NOMO-1 treated with dmso at 0.1 percent for 144 hours (cell line): ENCODE results near the gene HES4.

Source experiments
- DNase-seq: peaks from one replicate; lab custom pipeline; 2025; ENCODE audit not compliant: unreplicated experiment; lab: John Stamatoyannopoulos, UW

Gene HES4, protein sequence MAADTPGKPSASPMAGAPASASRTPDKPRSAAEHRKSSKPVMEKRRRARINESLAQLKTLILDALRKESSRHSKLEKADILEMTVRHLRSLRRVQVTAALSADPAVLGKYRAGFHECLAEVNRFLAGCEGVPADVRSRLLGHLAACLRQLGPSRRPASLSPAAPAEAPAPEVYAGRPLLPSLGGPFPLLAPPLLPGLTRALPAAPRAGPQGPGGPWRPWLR

DNA sequence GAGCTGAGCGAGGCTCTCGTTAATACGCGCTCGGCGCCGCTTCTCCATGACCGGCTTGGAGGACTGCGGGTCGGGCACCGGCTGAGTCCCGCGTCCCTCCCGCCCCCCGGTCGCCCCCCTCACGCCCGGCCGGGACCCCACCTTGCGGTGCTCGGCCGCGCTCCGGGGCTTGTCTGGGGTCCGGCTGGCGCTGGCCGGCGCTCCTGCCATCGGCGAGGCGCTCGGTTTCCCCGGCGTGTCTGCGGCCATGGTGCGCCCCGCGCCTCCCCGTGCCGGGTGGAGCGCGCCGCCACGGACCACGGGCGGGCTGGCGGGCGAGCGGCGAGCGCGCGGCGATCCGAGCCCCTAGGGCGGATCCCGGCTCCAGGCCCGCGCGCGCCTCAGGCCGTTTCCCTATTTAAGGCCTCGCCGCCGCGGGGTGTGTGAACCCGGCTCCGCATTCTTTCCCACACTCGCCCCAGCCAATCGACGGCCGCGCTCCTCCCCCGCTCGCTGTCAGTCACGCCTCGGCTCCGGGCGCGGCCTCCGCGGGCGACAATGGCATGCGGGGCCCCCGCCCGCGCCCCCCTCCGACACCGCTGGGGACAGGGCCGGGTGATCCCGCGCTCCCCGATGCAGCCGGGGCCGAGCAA lies at the start of gene HES4:
HES4 (minus strand) TSS at position 373 of the 632 bp plus-strand sequence; CDS start at position 249, 124 bp downstream.
- peak; percentile 25 for DNase-seq

DNA sequence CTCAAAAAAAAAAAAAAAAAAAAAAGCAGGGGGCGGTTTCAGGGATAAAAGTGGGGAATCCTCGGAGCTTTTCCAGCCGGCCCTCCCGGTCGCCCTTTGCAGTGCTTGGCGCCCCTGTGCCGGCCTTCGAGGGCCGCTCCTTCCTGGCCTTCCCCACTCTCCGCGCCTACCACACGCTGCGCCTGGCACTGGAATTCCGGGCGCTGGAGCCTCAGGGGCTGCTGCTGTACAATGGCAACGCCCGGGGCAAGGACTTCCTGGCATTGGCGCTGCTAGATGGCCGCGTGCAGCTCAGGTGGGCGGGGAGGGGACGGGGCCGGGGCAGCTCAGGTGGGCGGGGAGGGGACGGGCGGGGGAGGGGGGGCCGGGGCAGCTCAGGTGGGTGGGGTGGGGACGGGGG lies 48.9 kb upstream of the HES4 start:
- DNase-seq, result no peak

DNA sequence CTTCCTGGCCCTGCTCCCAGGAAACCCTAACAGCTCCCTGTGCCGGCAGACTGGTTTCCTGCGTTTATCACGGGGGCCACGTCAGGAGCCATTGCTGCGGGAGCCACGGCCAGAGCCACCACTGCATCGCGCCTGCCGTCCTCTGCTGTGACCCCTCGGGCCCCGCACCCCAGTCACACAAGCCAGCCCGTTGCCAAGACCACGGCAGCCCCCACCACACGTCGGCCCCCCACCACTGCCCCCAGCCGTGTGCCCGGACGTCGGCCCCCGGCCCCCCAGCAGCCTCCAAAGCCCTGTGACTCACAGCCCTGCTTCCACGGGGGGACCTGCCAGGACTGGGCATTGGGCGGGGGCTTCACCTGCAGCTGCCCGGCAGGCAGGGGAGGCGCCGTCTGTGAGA lies 48.1 kb upstream of the HES4 start:
- DNase-seq, result no peak

DNA sequence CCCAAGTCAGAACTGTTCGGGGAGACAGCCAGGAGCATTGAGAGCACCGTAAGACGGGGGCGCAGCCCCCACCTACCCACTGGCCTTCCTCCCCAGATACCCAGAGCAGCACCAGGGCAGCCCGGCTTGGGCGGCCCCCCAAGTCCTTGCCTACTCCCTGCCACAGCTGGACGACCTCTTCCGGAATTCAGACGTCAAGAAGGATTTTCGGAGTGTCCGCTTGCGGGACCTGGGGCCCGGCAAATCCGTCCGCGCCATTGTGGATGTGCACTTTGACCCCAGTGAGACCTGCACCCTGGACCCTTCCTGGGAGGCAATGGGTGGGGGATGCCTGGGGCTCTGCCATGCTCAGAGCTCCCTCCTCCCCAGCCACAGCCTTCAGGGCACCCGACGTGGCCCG lies 47.5 kb upstream of the HES4 start:
- DNase-seq, result no peak

DNA sequence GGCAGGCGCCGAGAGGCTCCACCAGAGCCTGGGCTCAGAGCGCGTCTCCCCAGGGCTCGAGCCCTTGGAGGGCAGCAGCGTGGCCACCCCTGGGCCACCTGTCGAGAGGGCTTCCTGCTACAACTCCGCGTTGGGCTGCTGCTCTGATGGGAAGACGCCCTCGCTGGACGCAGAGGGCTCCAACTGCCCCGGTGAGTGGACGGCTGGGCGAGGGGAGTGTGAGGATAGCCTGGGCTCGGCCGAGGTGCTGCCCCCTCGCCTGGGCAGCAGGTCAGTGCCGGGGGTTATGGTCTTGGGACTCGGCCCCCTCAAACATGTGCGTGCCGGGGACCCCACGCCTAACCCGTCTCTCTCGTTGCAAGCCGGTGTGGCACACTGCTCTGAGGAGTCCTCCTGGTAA lies 46.9 kb upstream of the HES4 start:
- DNase-seq, result no peak

DNA sequence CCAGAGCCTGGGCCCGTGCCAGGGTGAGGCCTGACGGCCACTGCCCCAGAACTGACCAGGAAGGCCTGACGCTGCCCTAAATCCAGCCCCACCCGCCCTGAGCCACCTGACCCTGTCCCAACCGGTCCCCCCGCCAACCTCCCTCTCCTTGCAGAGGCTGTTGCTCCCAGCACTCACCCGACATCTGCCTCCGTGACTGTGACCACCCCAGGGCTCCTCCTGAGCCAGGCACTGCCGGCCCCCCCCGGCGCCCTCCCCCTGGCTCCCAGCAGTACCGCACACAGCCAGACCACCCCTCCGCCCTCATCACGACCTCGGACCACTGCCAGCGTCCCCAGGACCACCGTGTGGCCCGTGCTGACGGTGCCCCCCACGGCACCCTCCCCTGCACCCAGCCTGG lies 46.3 kb upstream of the HES4 start:
- DNase-seq, result no peak

DNA sequence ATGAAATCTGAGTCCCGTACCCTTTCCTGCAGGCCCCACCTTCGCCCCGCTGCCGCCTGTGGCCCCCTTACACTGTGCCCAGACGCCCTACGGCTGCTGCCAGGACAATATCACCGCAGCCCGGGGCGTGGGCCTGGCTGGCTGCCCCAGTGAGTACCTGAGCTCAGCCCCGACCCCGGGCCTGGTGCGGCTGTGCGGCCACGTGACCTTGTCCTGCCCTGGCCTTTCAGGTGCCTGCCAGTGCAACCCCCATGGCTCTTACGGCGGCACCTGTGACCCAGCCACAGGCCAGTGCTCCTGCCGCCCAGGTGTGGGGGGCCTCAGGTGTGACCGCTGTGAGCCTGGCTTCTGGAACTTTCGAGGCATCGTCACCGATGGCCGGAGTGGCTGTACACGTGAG lies 45.2 kb upstream of the HES4 start:
- DNase-seq, result no peak

DNA sequence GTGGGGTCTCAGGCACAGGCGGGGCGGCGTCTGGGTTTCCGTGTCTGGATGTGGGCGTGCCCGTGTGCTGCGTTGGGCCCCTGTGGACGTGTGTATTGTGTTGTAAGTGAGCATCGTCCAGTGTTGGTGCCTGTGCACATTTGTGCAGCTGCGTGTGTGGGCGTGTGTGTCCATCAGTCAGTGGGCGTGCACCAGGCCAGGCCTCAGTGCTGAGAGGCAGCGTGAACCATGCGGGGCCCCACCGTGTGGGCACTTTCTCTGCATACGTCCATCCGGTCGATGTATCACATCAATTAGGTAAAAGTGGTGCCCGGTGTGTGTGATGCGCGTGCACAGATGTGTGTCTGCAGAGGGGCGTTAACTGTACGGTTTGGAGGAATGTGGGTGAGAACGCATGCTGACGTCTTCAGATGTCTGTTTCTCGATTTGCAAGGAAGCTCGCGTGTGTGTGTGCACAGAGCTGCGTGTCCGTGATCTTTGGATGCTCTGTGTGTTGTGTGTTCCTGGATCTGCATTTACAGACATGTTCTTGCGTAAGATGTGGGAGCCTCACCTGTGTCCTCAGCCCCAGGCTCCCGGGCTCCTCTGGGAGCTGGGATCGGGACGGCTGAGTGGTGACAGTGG lies 44.7 kb upstream of the HES4 start:
- no peak for DNase-seq

DNA sequence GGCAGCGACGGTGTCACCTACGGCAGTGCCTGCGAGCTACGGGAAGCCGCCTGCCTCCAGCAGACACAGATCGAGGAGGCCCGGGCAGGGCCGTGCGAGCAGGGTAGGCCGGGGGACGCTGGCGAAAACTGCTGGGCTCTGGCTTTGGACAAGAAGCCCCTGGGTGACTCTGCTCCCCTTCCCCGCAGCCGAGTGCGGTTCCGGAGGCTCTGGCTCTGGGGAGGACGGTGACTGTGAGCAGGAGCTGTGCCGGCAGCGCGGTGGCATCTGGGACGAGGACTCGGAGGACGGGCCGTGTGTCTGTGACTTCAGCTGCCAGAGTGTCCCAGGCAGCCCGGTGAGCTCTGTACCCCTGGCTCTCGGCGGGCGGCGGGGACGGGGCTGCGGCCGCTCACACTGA lies 44.0 kb upstream of the HES4 start:
- no peak for DNase-seq

DNA sequence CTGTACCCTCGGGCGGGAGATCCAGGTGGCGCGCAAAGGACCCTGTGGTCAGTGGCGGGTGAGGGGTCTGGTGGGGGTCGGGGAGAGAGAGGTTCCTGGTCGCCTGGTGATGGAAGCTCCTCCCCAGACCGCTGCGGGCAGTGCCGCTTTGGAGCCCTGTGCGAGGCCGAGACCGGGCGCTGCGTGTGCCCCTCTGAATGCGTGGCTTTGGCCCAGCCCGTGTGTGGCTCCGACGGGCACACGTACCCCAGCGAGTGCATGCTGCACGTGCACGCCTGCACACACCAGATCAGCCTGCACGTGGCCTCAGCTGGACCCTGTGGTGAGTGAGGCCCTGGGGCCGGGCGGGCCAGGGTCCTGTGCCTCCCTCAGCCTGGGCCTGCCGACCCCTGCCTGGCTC lies 43.5 kb upstream of the HES4 start:
- no peak for DNase-seq

DNA sequence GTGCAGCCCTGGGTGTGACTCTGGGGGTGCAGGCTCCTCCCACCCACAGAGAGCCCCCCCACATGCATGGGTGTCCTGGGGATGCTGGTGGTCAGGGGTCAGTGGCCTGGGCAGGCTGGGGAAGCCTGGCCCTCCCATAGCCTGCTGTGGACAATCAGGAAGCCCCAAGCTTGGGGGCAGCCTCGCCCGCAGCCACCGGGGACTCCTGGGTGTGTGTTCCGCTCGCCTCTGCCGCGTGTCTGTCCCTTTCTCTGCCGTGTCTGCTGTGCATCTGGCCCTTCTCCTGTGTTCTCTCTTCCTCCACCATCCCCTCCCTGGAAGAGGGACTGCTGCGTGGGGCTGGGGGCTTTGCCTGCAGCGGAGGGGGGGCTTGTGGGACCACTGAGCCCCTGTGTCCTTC lies 42.9 kb upstream of the HES4 start:
- no peak for DNase-seq

DNA sequence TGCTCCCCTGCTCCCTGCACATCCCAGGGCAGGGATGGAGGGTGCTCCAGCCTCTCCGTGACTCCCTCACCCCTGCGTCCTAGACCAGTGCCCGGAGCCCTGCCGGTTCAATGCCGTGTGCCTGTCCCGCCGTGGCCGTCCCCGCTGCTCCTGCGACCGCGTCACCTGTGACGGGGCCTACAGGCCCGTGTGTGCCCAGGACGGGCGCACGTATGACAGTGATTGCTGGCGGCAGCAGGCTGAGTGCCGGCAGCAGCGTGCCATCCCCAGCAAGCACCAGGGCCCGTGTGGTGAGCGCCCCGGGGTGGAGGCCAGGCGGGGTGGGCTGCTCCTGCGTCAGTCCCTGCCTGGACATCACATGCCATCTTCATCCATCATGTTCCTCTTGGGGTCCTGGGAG lies 42.0 kb upstream of the HES4 start:
- DNase-seq, result no peak

DNA sequence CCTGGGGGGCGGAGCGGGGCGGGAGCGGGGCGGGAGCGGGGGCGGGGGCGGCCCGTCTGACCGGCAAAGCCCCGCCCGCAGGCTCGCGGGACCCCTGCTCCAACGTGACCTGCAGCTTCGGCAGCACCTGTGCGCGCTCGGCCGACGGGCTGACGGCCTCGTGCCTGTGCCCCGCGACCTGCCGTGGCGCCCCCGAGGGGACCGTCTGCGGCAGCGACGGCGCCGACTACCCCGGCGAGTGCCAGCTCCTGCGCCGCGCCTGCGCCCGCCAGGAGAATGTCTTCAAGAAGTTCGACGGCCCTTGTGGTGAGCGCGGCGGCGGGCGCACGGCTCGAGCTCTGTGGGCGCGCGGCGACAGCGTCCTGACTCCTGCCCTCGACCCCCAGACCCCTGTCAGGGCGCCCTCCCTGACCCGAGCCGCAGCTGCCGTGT lies 41.2 kb upstream of the HES4 start:
- no peak for DNase-seq

DNA sequence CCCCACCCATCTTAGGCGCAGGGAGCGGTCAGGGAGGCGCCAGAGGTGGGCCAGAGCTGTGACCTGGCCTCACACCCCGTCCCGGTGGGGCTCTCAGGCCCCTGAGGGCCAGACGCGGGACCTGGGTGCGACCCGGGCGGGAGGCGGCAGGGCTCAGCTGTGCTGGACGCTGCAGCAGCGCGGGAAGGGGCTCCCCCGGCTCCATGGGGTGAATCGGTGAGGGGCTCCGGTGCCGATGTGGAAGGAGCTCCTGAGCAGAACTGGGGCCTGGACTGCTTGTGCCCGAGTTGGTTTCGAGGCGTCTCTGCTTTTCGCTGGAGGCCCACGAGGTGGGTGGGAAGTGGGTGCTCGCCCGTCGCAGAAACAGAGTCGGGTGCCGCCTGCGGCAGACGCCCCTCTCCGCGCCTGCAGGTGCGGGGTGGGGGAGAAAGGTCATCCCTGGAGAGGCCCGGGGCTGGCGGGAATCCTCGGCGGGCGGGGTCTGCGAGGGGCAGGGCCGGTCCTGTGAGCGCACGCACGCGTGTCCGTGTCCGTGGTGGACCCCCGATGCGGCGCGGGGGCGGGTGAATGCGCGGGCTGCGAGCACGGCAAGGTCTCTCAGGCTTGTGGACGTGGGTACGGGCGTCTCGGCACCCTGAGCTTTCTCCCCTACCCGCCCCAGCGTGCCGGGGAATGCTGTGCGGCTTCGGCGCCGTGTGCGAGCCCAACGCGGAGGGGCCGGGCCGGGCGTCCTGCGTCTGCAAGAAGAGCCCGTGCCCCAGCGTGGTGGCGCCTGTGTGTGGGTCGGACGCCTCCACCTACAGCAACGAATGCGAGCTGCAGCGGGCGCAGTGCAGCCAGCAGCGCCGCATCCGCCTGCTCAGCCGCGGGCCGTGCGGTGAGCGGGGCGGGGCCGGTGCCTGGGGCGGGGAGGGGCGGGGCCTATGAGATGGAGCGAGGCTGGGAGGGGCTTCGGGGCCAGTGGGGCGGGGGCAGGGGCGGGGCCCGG lies 40.4 kb upstream of the HES4 start:
- peak; percentile 49 for DNase-seq

DNA sequence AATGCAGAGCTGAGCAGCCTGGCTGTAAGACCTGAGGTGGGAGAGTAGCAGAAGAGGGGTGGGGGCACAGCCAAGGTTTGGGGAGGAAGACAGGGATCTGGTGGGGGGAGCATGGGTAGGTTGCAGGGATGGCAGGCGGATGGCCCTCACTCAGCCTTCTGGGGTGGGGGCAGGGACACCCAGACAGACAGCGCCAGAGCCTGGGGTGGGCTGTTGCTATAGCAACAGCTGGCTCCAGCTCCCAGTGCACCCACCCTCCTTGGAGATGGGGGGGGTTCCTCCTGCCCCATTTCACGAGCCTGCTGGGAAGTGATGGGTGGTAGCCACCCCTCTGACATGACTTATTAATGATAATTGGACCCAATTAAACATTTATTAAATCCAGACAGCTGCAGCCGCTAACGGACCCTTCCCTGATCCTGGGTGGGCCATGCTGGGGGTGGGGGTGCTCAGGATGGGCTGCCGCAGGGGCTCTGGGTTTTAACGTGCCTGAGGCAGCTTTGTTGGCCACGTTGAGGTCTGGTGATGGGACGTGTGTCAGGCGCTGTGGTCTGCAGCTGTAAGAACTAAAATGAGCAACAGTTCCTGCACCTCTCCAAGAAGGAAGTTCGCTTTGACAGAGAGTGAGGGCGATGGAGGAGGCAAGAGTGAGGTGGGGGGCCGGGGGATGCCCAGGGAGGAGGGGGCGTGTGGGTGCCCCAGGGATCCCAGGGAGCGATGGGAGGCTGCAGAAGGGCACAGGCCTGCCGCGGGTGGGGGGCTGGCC lies 39.4 kb upstream of the HES4 start:
- DNase-seq, result peak; percentile 43

DNA sequence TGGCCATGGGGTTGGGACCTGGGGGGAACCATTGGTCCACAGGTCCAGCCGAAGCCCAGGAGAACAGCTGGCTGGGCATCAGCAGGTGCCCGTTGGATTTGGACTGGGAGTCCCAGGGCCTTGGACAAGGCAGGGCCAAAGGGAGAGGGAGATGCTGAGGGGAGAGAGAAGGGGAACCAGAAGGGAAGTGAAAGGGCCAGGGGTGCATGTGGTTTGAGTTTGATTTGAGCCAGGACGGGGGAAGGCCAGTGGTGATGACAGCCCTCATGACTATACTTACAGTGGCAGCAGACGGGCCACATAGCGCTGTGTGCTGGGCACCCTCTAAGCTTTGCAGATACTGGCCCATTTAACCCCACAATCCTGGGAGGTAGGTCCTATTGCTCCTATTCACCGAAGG lies 38.8 kb upstream of the HES4 start:
- peak; percentile 78 for DNase-seq

DNA sequence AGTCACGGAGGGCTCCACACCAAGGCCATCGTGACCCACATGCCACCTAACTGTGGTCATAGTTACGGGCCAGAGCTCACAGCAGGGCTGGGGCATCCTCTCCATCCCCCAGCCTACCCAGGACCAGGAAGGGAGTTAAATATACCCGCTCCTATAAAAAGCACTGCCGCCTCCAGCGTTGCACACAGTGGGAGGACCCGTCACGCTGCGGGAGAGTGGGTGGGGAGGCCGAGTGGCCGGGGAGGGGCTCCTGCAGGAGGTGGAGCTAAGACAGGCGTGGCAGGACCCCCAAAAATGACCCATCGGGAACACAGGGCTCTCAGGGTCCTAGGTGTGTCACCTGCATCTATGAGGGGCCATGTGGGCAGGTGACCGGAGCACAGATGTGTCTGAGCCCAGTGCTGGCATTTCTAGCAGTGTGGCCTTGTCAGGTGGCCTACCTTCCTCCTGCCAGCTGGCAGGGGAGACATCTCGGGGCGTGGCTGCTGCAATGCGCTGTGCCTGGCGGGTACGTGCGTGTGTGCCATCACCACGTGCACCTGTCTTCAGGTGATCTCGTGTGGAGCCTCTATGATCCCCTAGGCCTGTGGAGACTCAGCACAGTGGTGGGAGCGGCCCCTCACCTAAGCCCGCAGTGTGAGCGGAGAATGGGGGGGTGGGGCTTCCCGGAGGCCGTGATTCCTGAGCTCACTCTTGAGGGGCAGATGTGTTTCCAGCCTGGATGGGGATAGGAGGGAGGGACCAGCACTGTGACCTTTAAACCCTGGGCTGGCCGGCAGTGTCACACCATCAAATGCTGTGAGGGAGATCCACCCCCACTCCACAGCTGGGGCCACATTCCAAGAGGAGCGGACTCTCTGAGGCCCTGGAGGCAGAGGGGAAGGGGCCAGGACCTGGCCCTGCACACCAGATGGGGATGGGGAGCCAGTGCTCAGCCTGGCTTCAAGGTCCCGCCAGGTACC lies 37.8 kb upstream of the HES4 start:
- DNase-seq, result no peak

DNA sequence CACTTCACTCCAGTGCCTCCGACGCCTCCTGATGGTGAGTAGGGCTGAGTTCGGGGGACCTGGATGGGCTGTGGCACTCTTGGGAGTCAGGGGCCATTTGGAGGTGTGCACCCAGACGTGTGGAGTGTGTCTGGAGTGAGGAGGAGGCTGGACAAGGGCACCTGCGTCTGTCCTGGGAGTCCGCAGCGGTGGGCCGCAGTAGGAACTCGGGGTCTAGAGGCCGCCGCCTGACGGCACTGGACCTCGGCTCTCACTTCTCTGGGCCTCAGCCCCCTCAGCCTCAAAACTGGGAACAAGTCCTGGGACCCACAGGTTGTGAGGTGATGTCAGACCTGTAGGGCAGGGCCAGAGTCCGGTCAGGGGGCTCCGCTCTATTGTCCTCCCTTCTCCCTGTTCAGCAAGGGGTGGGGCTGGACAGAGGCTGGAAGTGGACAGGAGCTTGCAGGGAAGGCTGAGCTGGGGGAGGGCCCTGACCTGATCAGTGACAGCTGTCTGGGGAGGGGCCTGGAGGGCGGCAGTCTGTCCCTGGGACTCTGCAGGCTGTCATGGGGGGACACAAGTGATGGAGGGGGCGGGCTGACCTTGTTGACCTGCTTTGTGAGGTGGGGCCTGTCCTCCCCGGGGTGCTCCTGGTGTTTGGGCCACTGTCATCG lies 35.5 kb upstream of the HES4 start:
- DNase-seq, result no peak

DNA sequence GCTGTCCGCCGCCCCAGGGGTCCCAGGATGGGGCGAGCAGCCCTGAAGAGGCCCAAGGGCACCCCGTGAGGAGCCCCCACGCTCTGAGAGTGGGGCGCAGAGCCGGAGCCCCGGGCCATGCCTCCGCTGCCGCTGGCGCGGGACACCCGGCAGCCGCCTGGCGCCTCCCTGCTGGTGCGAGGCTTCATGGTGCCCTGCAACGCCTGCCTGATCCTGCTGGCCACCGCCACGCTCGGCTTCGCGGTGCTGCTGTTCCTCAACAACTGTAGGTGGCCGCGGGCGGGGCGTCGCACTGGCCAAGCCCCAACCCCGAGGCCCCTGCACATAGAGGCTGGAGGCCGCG lies 34.5 kb upstream of the HES4 start:
- DNase-seq, result no peak
